ENCODE data around the gene FOXP2.
"Not testable (repeated sequence)": the region's sequence is repeated elsewhere in the genome, so short reads cannot be mapped to it uniquely, and the experiment has no call there.

Gene FOXP2

GRCh38 chr7:114598946-114599345 is 184.3 kb downstream of the FOXP2 start:
- DNase-seq, result no peak

GRCh38 chr7:114606100-114606499 is 191.5 kb downstream of the FOXP2 start:
- no peak for DNase-seq

- DNase-seq, result not testable (repeated sequence)
Measured at GRCh38 chr7:114608822-114609221, 194.2 kb downstream of the FOXP2 start.

- DNase-seq, result no peak
Measured at GRCh38 chr7:114620208-114620607, 205.6 kb downstream of the FOXP2 start.

GRCh38 chr7:114622221-114622620 is 207.6 kb downstream of the FOXP2 start:
- no peak for DNase-seq

GRCh38 chr7:114623146-114623545 is 208.5 kb downstream of the FOXP2 start:
- no peak for DNase-seq

GRCh38 chr7:114627231-114627630 is 212.6 kb downstream of the FOXP2 start:
- DNase-seq, result no peak

- DNase-seq, result no peak
Measured at GRCh38 chr7:114628362-114628761, 213.7 kb downstream of the FOXP2 start.

GRCh38 chr7:114629762-114630161 is 215.1 kb downstream of the FOXP2 start:
- no peak for DNase-seq

GRCh38 chr7:114630201-114630990 is 215.8 kb downstream of the FOXP2 start:
- DNase-seq, result no peak

- DNase-seq, result no peak
Measured at GRCh38 chr7:114631249-114631822, 216.7 kb downstream of the FOXP2 start.

GRCh38 chr7:114639451-114639850 is 224.8 kb downstream of the FOXP2 start:
- no peak for DNase-seq

GRCh38 chr7:114644455-114644854 is 229.8 kb downstream of the FOXP2 start:
- DNase-seq, result no peak

- no peak for DNase-seq
Measured at GRCh38 chr7:114645451-114645850, 230.8 kb downstream of the FOXP2 start.

- DNase-seq, result no peak
Measured at GRCh38 chr7:114647518-114647917, 232.9 kb downstream of the FOXP2 start.

- DNase-seq, result no peak
Measured at GRCh38 chr7:114648117-114648516, 233.5 kb downstream of the FOXP2 start.

- no peak for DNase-seq
Measured at GRCh38 chr7:114648680-114649079, 234.1 kb downstream of the FOXP2 start.

- no peak for DNase-seq
Measured at GRCh38 chr7:114649689-114650088, 235.1 kb downstream of the FOXP2 start.

- no peak for DNase-seq
Measured at GRCh38 chr7:114650491-114650890, 235.9 kb downstream of the FOXP2 start.

GRCh38 chr7:114652041-114652440 is 237.4 kb downstream of the FOXP2 start:
- no peak for DNase-seq

- DNase-seq, result no peak
Measured at GRCh38 chr7:114653364-114654088, 238.9 kb downstream of the FOXP2 start.

GRCh38 chr7:114656466-114656865 is 241.9 kb downstream of the FOXP2 start:
- no peak for DNase-seq

- DNase-seq, result no peak
Measured at GRCh38 chr7:114657279-114657678, 242.7 kb downstream of the FOXP2 start.

GRCh38 chr7:114658216-114658615 is 243.6 kb downstream of the FOXP2 start:
- DNase-seq, result no peak

All from GOT3 (cell line).